ENCODE measurements around the gene GRIP1.

DNA sequence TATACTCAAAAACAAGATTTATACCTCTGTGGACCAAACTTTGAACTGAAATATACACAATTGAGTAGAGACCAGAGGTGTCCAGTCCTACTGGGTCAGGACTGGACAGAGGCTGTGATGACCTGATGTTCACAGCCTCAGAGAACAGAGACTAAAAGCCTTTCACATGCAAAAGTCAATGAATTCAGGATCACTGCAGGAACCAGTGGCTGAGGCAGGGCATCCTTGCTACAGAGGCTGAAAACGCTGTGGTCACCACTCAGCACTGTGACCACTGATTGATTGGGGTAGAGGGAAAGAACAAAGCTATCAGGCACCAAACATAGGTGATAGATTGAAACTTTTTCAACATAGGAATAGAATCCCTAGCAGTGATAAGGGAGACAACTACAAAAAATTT is 25.1 kb downstream of the GRIP1 start:
- TF ChIP-seq, protein P1, sequence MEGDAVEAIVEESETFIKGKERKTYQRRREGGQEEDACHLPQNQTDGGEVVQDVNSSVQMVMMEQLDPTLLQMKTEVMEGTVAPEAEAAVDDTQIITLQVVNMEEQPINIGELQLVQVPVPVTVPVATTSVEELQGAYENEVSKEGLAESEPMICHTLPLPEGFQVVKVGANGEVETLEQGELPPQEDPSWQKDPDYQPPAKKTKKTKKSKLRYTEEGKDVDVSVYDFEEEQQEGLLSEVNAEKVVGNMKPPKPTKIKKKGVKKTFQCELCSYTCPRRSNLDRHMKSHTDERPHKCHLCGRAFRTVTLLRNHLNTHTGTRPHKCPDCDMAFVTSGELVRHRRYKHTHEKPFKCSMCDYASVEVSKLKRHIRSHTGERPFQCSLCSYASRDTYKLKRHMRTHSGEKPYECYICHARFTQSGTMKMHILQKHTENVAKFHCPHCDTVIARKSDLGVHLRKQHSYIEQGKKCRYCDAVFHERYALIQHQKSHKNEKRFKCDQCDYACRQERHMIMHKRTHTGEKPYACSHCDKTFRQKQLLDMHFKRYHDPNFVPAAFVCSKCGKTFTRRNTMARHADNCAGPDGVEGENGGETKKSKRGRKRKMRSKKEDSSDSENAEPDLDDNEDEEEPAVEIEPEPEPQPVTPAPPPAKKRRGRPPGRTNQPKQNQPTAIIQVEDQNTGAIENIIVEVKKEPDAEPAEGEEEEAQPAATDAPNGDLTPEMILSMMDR (IDR thresholded peaks at IDR 0.05; ENCODE audit: low read depth, low read length) = no peak
- TF ChIP-seq POLR2A (IDR thresholded peaks at IDR 0.05; ENCODE audit: extremely low read depth, insufficient read length) (no peak), MYC (IDR thresholded peaks at IDR 0.05; ENCODE audit: low read depth, low read length) (no peak)
- TF ChIP-seq, protein P2, sequence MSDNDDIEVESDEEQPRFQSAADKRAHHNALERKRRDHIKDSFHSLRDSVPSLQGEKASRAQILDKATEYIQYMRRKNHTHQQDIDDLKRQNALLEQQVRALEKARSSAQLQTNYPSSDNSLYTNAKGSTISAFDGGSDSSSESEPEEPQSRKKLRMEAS (IDR thresholded peaks at IDR 0.05; ENCODE audit: low read depth, low read length) = no peak

Measured in NB4 (cell line).